Motor neuron (in vitro differentiated cells): ENCODE data around the gene CTNND2. TPM values are rescaled to one million over a fixed set of nuclear protein-coding genes. Genes with fewer than 3 reads are reported as not detected.

Experiments
- ATAC-seq, 8 experiments: fragments of 200-7000 bp; cut with Tn5 transposase; replicated peaks in 6 of 8; 2 replicates each; pipeline ENCODE4 v1.8.0; 2021; ENCODE audit warnings: mild to moderate bottlenecking in 8 of 8, moderate library complexity in 8 of 8
- H3K27ac ChIP-seq, 2 donors: fragments of 250-450 bp; sonication (Bioruptor Pico); 2 replicates each; pipeline ENCODE4 v1.9.0; 2021; ENCODE audit warnings: antibody characterized with exemption in 2 of 2, mild to moderate bottlenecking in 2 of 2, moderate library complexity in 1 of 2
- H3K4me1 ChIP-seq, 2 donors: fragments of 250-450 bp; sonication (Bioruptor Pico); replicated peaks in 1 of 2; 2 replicates each; pipeline ENCODE4 v1.6.1; 2021; ENCODE audit warnings: antibody characterized with exemption in 2 of 2, mild to moderate bottlenecking in 2 of 2, moderate library complexity in 1 of 2
- H3K4me3 ChIP-seq, 5 donors: fragments of 250-450 bp; sonication (Bioruptor Pico); 2 replicates each; pipeline ENCODE4 v1.9.0; 2021; ENCODE audit warnings: antibody characterized with exemption in 5 of 5, mild to moderate bottlenecking in 5 of 5, moderate library complexity in 4 of 5
- WGBS, 10 experiments: fragments of 450-650 bp; shearing (Covaris generic); methylation state at CpG; one replicate each; pipeline ENCODE4 v1.0.0; 2022; 5-methylcytosine and 5-hydroxymethylcytosine counted together
- in situ Hi-C, 9 experiments: fragments of 400-800 bp; cut with MboI; loops; one replicate each; pipeline ENCODE4 v1.15.0; 2021; ENCODE audit warnings: low sequenced_read_pairs in 9 of 9, low pct_unique_long_range_greater_than_20kb in 2 of 9; ENCODE audit not compliant: unreplicated experiment in 9 of 9
- total RNA-seq, 8 experiments: library from RNA; unstranded; fragments of 300-600 nt; gene quantifications; 2 replicates each; pipeline versions ENCODE4 v1.2.3 to v1.2.4, GENCODE V29; 2022

CTNND2 gene
- total RNA-seq, 8 experiments from 2014 or later: 0.51 to 49.9 (median 40.1) TPM

GRCh38 chr5:11511878-11512277, 392.4 kb downstream of the CTNND2 start:
- in situ Hi-C loops: no loop called here

GRCh38 chr5:11510889-11511288, 393.4 kb downstream of the CTNND2 start:
- in situ Hi-C loops: no loop called here
- H3K4me3 ChIP-seq: no peak overlapping the region

More at GRCh38 chr5:11511878-11512277, 392.4 kb downstream of the CTNND2 start:
- no peak for ATAC-seq
- H3K27ac ChIP-seq: no peak overlapping the region
- peaks cover 7 to 27% of the 10 kb centered on the region in 2 donors for H3K4me1 ChIP-seq
- H3K4me3 ChIP-seq: no peak overlapping the region
- WGBS, 10 experiments: 11 to 100% (median 53%) methylated on average over 1 to 2 of the region's 2 CpGs; no CpG with 5 or more reads in 2 of the 10 experiments

GRCh38 chr5:11509793-11510192, 394.5 kb downstream of the CTNND2 start:
- no peak for ATAC-seq
- Histone ChIP-seq H3K4me3 (no peak overlapping the region), H3K4me1 (peaks cover 7 to 23% of the 10 kb centered on the region in 2 donors), H3K27ac (no peak overlapping the region)
- 12 to 100% (median 74%) methylated on average over 2 to 7 of the region's 7 CpGs for WGBS, 10 experiments
- in situ Hi-C loops: no loop called here

More at GRCh38 chr5:11510889-11511288, 393.4 kb downstream of the CTNND2 start:
- H3K4me1 ChIP-seq: peaks cover 7 to 27% of the 10 kb centered on the region in 2 donors
- ATAC-seq: peak in 6 of 8 experiments; percentile 16 to 99 (median 60)
- WGBS, 10 experiments: 10 to 100% (median 100%) methylated on average over 1 of the region's 1 CpG; no CpG with 5 or more reads in 2 of the 10 experiments
- H3K27ac ChIP-seq: peak overlapping the region in 1 of 2 donors; percentile 58

- H3K27ac ChIP-seq: no peak overlapping the region
- H3K4me1 ChIP-seq: peaks cover 6 to 32% of the 10 kb centered on the region in 2 donors
- H3K4me3 ChIP-seq: no peak overlapping the region
- 10 to 100% (median 88%) methylated on average over 1 to 7 of the region's 9 CpGs; no CpG with 5 or more reads in 3 of the 10 experiments for whole genome bisulfite sequencing, 10 experiments
- ATAC-seq: no peak
- in situ Hi-C loops: no loop called here
Measured at GRCh38 chr5:11507156-11507910, 396.9 kb downstream of the CTNND2 start.

- 0 to 100% (median 85%) methylated on average over 1 to 3 of the region's 3 CpGs; no CpG with 5 or more reads in 1 of the 10 experiments for WGBS, 10 experiments
- in situ Hi-C loops: no loop called here
- Histone ChIP-seq H3K4me3 (no peak overlapping the region), H3K27ac (no peak overlapping the region), H3K4me1 (peaks cover 6 to 20% of the 10 kb centered on the region in 2 donors)
- ATAC-seq: peak; percentile 47 to 88 (median 84)
Measured at GRCh38 chr5:11504886-11505193, 399.4 kb downstream of the CTNND2 start.

GRCh38 chr5:11504065-11504885, 400.0 kb downstream of the CTNND2 start:
- peaks cover 6 to 20% of the 10 kb centered on the region in 2 donors for H3K4me1 ChIP-seq
- in situ Hi-C loops: no loop called here
- H3K4me3 ChIP-seq: no peak overlapping the region
- ATAC-seq: peak in 6 of 8 experiments; percentile 30 to 85 (median 78)
- H3K27ac ChIP-seq: no peak overlapping the region
- WGBS, 10 experiments: 20 to 100% (median 86%) methylated on average over 1 to 8 of the region's 12 CpGs; no CpG with 5 or more reads in 1 of the 10 experiments

- ATAC-seq: no peak
- H3K27ac ChIP-seq: no peak overlapping the region
- no peak overlapping the region for H3K4me3 ChIP-seq
- 37 to 100% (median 88%) methylated on average over 1 to 2 of the region's 2 CpGs; no CpG with 5 or more reads in 5 of the 10 experiments for WGBS, 10 experiments
- peaks cover 6 to 20% of the 10 kb centered on the region in 2 donors for H3K4me1 ChIP-seq
- in situ Hi-C loops: no loop called here
Measured at GRCh38 chr5:11502783-11503182, 401.5 kb downstream of the CTNND2 start.

- ATAC-seq: no peak
- Histone ChIP-seq H3K4me3 (no peak overlapping the region), H3K27ac (no peak overlapping the region), H3K4me1 (peaks cover 0 to 1% of the 10 kb centered on the region in 2 donors)
- in situ Hi-C loops: no loop called here
- 0 to 100% (median 88%) methylated on average over 1 of the region's 1 CpG; no CpG with 5 or more reads in 5 of the 10 experiments for WGBS, 10 experiments
Measured at GRCh38 chr5:11497651-11498050, 406.6 kb downstream of the CTNND2 start.

GRCh38 chr5:11496137-11496719, 408.0 kb downstream of the CTNND2 start:
- 0 to 100% (median 83%) methylated on average over 1 of the region's 1 CpG; no CpG with 5 or more reads in 7 of the 10 experiments for WGBS, 10 experiments
- H3K27ac ChIP-seq: no peak overlapping the region
- no peak for ATAC-seq
- H3K4me1 ChIP-seq: no peaks in the 10 kb centered on the region
- in situ Hi-C loops: no loop called here
- H3K4me3 ChIP-seq: no peak overlapping the region

- Histone ChIP-seq H3K27ac (no peak overlapping the region), H3K4me3 (no peak overlapping the region), H3K4me1 (no peaks in the 10 kb centered on the region)
- ATAC-seq: no peak
- in situ Hi-C loops: no loop called here
- WGBS, 10 experiments: 0 to 92% (median 52%) methylated on average over 1 to 3 of the region's 3 CpGs
Measured at GRCh38 chr5:11494340-11494739, 409.9 kb downstream of the CTNND2 start.

GRCh38 chr5:11491404-11492075, 412.7 kb downstream of the CTNND2 start:
- 0 to 94% (median 58%) methylated on average over 2 to 7 of the region's 7 CpGs; no CpG with 5 or more reads in 2 of the 10 experiments for WGBS, 10 experiments
- in situ Hi-C loops: no loop called here
- peak in 3 of 8 experiments; percentile 71 to 86 (median 76) for ATAC-seq
- H3K27ac ChIP-seq: no peak overlapping the region
- no peak overlapping the region for H3K4me3 ChIP-seq
- H3K4me1 ChIP-seq: no peaks in the 10 kb centered on the region

GRCh38 chr5:11483630-11484029, 420.6 kb downstream of the CTNND2 start:
- Histone ChIP-seq H3K4me3 (no peak overlapping the region), H3K27ac (no peak overlapping the region), H3K4me1 (no peaks in the 10 kb centered on the region)
- ATAC-seq: no peak
- 7 to 100% (median 91%) methylated on average over 1 to 5 of the region's 5 CpGs; no CpG with 5 or more reads in 3 of the 10 experiments for WGBS, 10 experiments
- in situ Hi-C loops: no loop called here
